HepG2 (cell line): ENCODE measurements around the gene GATA5. TPM values are rescaled to one million over a fixed set of nuclear protein-coding genes. Genes with fewer than 3 reads are reported as not detected.

ENCODE experiments used
- CREB1 ChIP-seq, 2 experiments: fragments of 450-650 bp in 1 of 2; IDR thresholded peaks; 2 replicates each; pipeline ENCODE4 v1.6.1; 2016 to 2017; ENCODE audit warnings: control low read depth in 1 of 2, mild to moderate bottlenecking in 1 of 2, missing compliant biosample characterization in 1 of 2, missing genetic modification characterization in 1 of 2
- ESRRA ChIP-seq: sonication (generic); formaldehyde crosslinking; IDR thresholded peaks from 2 replicates; pipeline ENCODE4 v1.5.1; 2020; ENCODE audit warnings: mild to moderate bottlenecking, low read depth, missing genetic modification reagents
- ISL2 ChIP-seq: sonication (generic); formaldehyde crosslinking; IDR thresholded peaks from 2 replicates; pipeline ENCODE4 v1.5.0; 2020; ENCODE audit warnings: missing genetic modification reagents
- JDP2 ChIP-seq: sonication (generic); formaldehyde crosslinking; IDR thresholded peaks from 2 replicates; pipeline ENCODE4 v1.8.1; 2022; ENCODE audit warnings: missing genetic modification reagents, borderline replicate concordance
- KDM5B ChIP-seq: sonication (generic); formaldehyde crosslinking; IDR thresholded peaks from 2 replicates; pipeline ENCODE4 v1.4.0; 2020; ENCODE audit warnings: missing genetic modification reagents, mild to moderate bottlenecking, borderline replicate concordance
- KDM6A ChIP-seq: IDR thresholded peaks from 2 replicates; pipeline ENCODE4 v1.6.1; 2016; ENCODE audit warnings: low read depth
- MAF1 ChIP-seq: sonication (generic); formaldehyde crosslinking; IDR thresholded peaks from 2 replicates; pipeline ENCODE4 v1.5.0; 2020; ENCODE audit warnings: missing genetic modification reagents, borderline replicate concordance
- NAIF1 ChIP-seq: sonication (generic); formaldehyde crosslinking; IDR thresholded peaks from 2 replicates; pipeline ENCODE4 v1.5.0; 2020; ENCODE audit warnings: mild to moderate bottlenecking, missing genetic modification reagents, borderline replicate concordance
- NCOR1 ChIP-seq: fragments of 200-600 bp; sonication (generic); IDR thresholded peaks from 2 replicates; pipeline ENCODE4 v1.7.0; 2017; ENCODE audit warnings: antibody characterized with exemption, low read length, borderline replicate concordance
- PPARG ChIP-seq: conservative IDR thresholded peaks from 2 replicates; pipeline ENCODE4 v1.6.1; 2016; ENCODE audit warnings: missing biosample characterization, missing genetic modification reagents
- RARG ChIP-seq: sonication (generic); formaldehyde crosslinking; IDR thresholded peaks from 2 replicates; pipeline ENCODE4 v1.4.0; 2020; ENCODE audit warnings: low read depth, mild to moderate bottlenecking, missing genetic modification reagents
- SMYD3 ChIP-seq: sonication (generic); formaldehyde crosslinking; IDR thresholded peaks from 2 replicates; pipeline ENCODE4 v1.8.1; 2023; ENCODE audit warnings: mild to moderate bottlenecking, missing genetic modification reagents
- ZFP62 ChIP-seq: sonication (generic); formaldehyde crosslinking; IDR thresholded peaks from 2 replicates; pipeline ENCODE4 v1.4.0; 2020; ENCODE audit warnings: missing genetic modification reagents
- ZNF136 ChIP-seq: sonication (generic); formaldehyde crosslinking; IDR thresholded peaks from 2 replicates; pipeline ENCODE4 v1.8.1; 2022; ENCODE audit warnings: low read depth, mild to moderate bottlenecking, moderate library complexity, missing genetic modification reagents
- ZNF253 ChIP-seq: sonication (generic); formaldehyde crosslinking; IDR thresholded peaks from 2 replicates; pipeline ENCODE4 v1.8.0; 2022; ENCODE audit warnings: mild to moderate bottlenecking, missing genetic modification reagents, borderline replicate concordance
- ZNF264 ChIP-seq: sonication (generic); formaldehyde crosslinking; IDR thresholded peaks from 2 replicates; pipeline ENCODE4 v1.4.0; 2020; ENCODE audit warnings: missing genetic modification reagents
- ZNF552 ChIP-seq: sonication (generic); formaldehyde crosslinking; IDR thresholded peaks from 2 replicates; pipeline ENCODE4 v1.9.0; 2022; ENCODE audit warnings: missing genetic modification reagents, mild to moderate bottlenecking, borderline replicate concordance
- ZNF557 ChIP-seq: sonication (generic); formaldehyde crosslinking; IDR thresholded peaks from 2 replicates; pipeline ENCODE4 v1.4.0; 2020; ENCODE audit warnings: missing genetic modification reagents
- ZNF703 ChIP-seq: sonication (generic); formaldehyde crosslinking; IDR thresholded peaks from 2 replicates; pipeline ENCODE4 v1.5.1; 2020; ENCODE audit warnings: missing genetic modification reagents, mild to moderate bottlenecking, moderate library complexity, borderline replicate concordance
- ZNF766 ChIP-seq: sonication (generic); formaldehyde crosslinking; IDR thresholded peaks from 2 replicates; pipeline ENCODE4 v1.5.0; 2020; ENCODE audit warnings: missing genetic modification reagents, borderline replicate concordance
- ZNF776 ChIP-seq: sonication (generic); formaldehyde crosslinking; IDR thresholded peaks from 2 replicates; pipeline ENCODE4 v1.4.0; 2020; ENCODE audit warnings: mild to moderate bottlenecking, missing genetic modification reagents
- polyA plus RNA-seq, 8 experiments: library from polyadenylated mRNA; depleted of rRNA in 3 of 8; stranded (reverse) in 7 of 8; unstranded in 1 of 8; fragments of >200 nt; fragmentation: Illumina TruSeq in 4 of 8; extraction: Trizol in 4 of 8; gene quantifications; 2 replicates each; pipeline versions ENCODE4 v1.2.1 to v1.2.3, GENCODE V29; 2011 to 2016; ENCODE audit warnings: low read depth in 4 of 8, missing spikeins in 1 of 8, mixed read lengths in 1 of 8; ENCODE audit not compliant: insufficient read depth in 1 of 8
- total RNA-seq, 5 experiments: library from RNA; depleted of rRNA; stranded (reverse); fragments of >200 nt; fragmentation: Illumina TruSeq; extraction: Trizol; gene quantifications; 2 replicates each; pipeline ENCODE4 v1.2.3, GENCODE V29; 2016; ENCODE audit warnings: low read depth in 1 of 5
- TF ChIP-seq, protein P1 (sequence below): sonication (generic); formaldehyde crosslinking; IDR thresholded peaks from 2 replicates; pipeline ENCODE4 v1.4.0; 2020; ENCODE audit warnings: mild to moderate bottlenecking, missing genetic modification reagents, borderline replicate concordance
- TF ChIP-seq, protein P2 (sequence below): sonication (generic); formaldehyde crosslinking; IDR thresholded peaks from 2 replicates; pipeline ENCODE4 v1.4.0; 2020; ENCODE audit warnings: missing genetic modification reagents, borderline replicate concordance

The GATA5 gene
- total and polyA plus RNA-seq, 2 of the 13 experiments (the other 11 are each of a cell fraction or from before 2014, with no cell fraction given): 0.12 to 0.20 TPM

DNA sequence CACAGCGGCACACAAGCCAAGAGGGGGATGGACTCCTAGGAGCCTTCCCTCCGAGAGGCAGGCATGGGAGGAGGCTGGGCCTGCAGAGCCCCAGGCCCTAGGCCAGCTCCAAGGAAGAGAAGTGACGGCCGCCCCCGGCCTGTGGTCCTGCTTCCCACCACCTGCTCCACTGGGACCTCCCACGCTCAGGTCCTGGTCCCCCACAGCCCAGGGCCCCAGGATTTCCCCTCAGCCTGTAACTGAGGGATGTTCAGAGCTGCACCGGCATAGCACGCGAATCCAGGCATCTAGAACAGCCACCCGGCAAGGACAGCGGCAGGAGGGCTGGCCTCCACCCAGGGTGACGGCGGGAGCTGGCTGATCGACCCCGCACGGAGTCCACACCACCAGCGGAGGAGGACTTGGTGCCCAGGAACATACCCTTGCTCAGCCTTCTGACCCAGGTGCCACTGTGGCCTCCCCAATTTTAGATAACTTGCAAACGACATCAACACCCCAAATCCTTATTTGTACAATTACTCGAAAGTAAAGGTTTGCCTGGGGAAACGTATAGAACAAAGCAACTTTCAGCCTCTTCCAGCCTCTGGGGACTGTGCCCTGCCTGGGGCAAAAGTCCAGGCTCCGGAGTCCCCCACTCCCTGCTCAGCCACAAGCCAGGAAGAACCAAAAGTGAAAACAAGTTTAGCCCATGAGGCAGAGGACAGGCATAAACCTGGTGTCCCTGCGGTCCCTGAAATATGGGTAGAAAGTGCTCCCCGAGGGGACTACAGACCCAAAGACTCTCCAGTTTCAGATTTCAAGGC, 3.5 kb downstream of the GATA5 start (continued):
- TF ChIP-seq ZFP62 (CRISPR knock-in tag): 0 out of 2 replicates have a peak, but pooled peaks have one; percentile 19
- peak; percentile 59; the same call in 1 of the 2 replicates for TF ChIP-seq KDM5B
- TF ChIP-seq, protein P1, sequence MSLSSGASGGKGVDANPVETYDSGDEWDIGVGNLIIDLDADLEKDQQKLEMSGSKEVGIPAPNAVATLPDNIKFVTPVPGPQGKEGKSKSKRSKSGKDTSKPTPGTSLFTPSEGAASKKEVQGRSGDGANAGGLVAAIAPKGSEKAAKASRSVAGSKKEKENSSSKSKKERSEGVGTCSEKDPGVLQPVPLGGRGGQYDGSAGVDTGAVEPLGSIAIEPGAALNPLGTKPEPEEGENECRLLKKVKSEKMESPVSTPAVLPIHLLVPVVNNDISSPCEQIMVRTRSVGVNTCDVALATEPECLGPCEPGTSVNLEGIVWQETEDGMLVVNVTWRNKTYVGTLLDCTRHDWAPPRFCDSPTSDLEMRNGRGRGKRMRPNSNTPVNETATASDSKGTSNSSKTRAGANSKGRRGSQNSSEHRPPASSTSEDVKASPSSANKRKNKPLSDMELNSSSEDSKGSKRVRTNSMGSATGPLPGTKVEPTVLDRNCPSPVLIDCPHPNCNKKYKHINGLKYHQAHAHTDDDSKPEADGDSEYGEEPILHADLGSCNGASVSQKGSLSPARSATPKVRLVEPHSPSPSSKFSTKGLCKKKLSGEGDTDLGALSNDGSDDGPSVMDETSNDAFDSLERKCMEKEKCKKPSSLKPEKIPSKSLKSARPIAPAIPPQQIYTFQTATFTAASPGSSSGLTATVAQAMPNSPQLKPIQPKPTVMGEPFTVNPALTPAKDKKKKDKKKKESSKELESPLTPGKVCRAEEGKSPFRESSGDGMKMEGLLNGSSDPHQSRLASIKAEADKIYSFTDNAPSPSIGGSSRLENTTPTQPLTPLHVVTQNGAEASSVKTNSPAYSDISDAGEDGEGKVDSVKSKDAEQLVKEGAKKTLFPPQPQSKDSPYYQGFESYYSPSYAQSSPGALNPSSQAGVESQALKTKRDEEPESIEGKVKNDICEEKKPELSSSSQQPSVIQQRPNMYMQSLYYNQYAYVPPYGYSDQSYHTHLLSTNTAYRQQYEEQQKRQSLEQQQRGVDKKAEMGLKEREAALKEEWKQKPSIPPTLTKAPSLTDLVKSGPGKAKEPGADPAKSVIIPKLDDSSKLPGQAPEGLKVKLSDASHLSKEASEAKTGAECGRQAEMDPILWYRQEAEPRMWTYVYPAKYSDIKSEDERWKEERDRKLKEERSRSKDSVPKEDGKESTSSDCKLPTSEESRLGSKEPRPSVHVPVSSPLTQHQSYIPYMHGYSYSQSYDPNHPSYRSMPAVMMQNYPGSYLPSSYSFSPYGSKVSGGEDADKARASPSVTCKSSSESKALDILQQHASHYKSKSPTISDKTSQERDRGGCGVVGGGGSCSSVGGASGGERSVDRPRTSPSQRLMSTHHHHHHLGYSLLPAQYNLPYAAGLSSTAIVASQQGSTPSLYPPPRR: 0 out of 2 replicates have a peak, but pooled peaks have one; percentile 24
- 0 out of 2 replicates have a peak, but pooled peaks have one; percentile 28 for TF ChIP-seq ZNF253 (CRISPR knock-in tag)
- TF ChIP-seq CREB1 (IDR thresholded peaks at IDR 0.05): no peak
- TF ChIP-seq CREB1 (CRISPR knock-in tag; IDR thresholded peaks at IDR 0.05): no peak
- no peak for TF ChIP-seq MAF1 (CRISPR knock-in tag)
- TF ChIP-seq ZNF264 (CRISPR knock-in tag): peak; percentile 65; the same call in 1 of the 2 replicates
- no peak for TF ChIP-seq SMYD3
- peak; percentile 85; the same call in 1 of the 2 replicates for TF ChIP-seq ZNF136
- TF ChIP-seq, protein P2, sequence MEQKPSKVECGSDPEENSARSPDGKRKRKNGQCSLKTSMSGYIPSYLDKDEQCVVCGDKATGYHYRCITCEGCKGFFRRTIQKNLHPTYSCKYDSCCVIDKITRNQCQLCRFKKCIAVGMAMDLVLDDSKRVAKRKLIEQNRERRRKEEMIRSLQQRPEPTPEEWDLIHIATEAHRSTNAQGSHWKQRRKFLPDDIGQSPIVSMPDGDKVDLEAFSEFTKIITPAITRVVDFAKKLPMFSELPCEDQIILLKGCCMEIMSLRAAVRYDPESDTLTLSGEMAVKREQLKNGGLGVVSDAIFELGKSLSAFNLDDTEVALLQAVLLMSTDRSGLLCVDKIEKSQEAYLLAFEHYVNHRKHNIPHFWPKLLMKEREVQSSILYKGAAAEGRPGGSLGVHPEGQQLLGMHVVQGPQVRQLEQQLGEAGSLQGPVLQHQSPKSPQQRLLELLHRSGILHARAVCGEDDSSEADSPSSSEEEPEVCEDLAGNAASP (CRISPR knock-in tag): no peak
- no peak for TF ChIP-seq ZNF766 (CRISPR knock-in tag)
- peak; percentile 28; the same call in 1 of the 2 replicates for TF ChIP-seq KDM6A (CRISPR knock-in tag)
- no peak for TF ChIP-seq RARG (CRISPR knock-in tag)
- TF ChIP-seq JDP2 (CRISPR knock-in tag): no peak
- TF ChIP-seq ZNF776 (CRISPR knock-in tag): peak; percentile 70; the same call in 1 of the 2 replicates
- 0 out of 2 replicates have a peak, but pooled peaks have one; percentile 9 for TF ChIP-seq PPARG (CRISPR knock-in tag)
- TF ChIP-seq ISL2: 0 out of 2 replicates have a peak, but pooled peaks have one; percentile 12
- TF ChIP-seq NCOR1: peak; percentile 70; the same call in 1 of the 2 replicates
- TF ChIP-seq ZNF552 (CRISPR knock-in tag): peak; percentile 24; the same call in 1 of the 2 replicates
- 0 out of 2 replicates have a peak, but pooled peaks have one; percentile 44 for TF ChIP-seq ESRRA (CRISPR knock-in tag)
- TF ChIP-seq NAIF1 (CRISPR knock-in tag): no peak
- no peak for TF ChIP-seq ZNF703 (CRISPR knock-in tag)
- 0 out of 2 replicates have a peak, but pooled peaks have one; percentile 28 for TF ChIP-seq ZNF557 (CRISPR knock-in tag)
